Measurements from ENCODE around the gene PDGFB. TPM values are rescaled to one million over a fixed set of nuclear protein-coding genes. Genes with fewer than 3 reads are reported as not detected.

The PDGFB gene
- total RNA-seq (10 to 100 TPM in 2 of 5 donors, 1 to 10 TPM in 3; 2.9 to 18.3 (median 4.6) TPM), total RNA-seq (0.44 to 53.0 (median 3.5) reads per million in 29 experiments)
- 10.0 TPM for total RNA-seq (2013)

DNA sequence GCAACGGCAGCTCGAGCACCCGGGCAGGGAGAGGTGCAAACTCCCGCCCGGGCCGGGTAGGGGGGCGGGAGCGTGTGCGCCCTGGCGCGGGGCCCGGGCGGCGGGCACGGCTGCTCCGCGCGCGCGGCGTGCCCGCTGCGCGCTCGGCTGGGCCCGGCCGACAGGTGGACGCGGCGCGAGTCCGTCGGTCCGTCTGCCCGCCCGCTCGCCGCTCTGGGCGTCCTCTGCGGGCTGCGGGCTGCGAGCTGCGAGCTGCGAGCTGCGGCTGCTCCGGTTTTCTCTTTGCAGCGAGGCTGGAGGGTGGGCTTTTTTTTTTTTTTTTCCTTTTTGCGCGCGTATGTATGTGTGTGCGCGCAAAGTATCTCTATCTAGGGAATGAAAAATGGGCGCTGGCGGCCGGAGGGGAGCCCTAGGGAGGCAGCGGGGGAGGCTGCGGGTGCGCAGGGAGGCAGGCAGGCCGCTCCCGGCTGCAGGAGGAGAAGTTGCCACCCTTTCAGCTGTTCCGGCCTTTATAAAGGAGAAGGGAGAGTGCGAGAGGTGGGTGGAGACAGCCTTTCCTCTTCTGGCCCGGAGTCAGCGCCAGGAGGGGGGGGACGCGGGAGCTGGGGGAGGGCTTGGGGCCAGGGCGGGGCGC is at the start of gene PDGFB:
Gene PDGFB (minus strand): TSS at position 487 of the 634 bp plus-strand sequence. CDS start 1,019 bp downstream, outside the sequence.
- no peaks in the 10 kb centered on the region for H3K9me3 ChIP-seq
- under 1% methylated on average over 60 of the region's 68 CpGs for WGBS (ENCODE audit: insufficient coverage)
- H3K36me3 Mint-ChIP-seq, result no peaks in the 10 kb centered on the region
- H3K36me3 ChIP-seq (ENCODE audit: control insufficient read depth in 2 of 2, extremely low read depth in 1 of 2, insufficient read depth in 1 of 2, low read length in 1 of 2), result no peaks in the 10 kb centered on the region
- peak within 1 kb of the TSS; percentile 85 to 91 (median 89) for H3K4me3 Mint-ChIP-seq
- peaks cover 10 to 25% of the 10 kb centered on the region in 2 donors for H3K27me3 Mint-ChIP-seq
- ATAC-seq (replicated peaks in 1 of 4), result no peak
- peaks cover 24 to 54% of the 10 kb centered on the region in 2 experiments for H3K4me1 ChIP-seq (ENCODE audit: control insufficient read depth in 1 of 2, extremely low read depth in 1 of 2, insufficient read depth in 2 of 2, low read length in 2 of 2)
- H3K27ac ChIP-seq (ENCODE audit: low read length), result no peak within 1 kb of the TSS
- peaks cover 36 to 52% (median 42%) of the 10 kb centered on the region in 3 donors for H3K4me1 Mint-ChIP-seq
- CTCF ChIA-PET, result interaction anchor here in 1 of 2 donors (0.6 kb wide), 1 partner anchor 230 kb away, joined by 7 read pairs; no protein-coding TSS in a partner anchor
- peak within 1 kb of the TSS; percentile 74 to 76 for H3K4me3 ChIP-seq (ENCODE audit: control insufficient read depth in 1 of 2, extremely low read depth in 1 of 2, low read length in 1 of 2)
- no peaks in the 10 kb centered on the region for H3K9me3 Mint-ChIP-seq
- peak in 2 of 35 experiments; percentile 21 to 43 for DNase-seq
- peak within 1 kb of the TSS; percentile 68 to 80 for H3K27ac Mint-ChIP-seq
- peaks cover 10 to 47% of the 10 kb centered on the region in 2 experiments for H3K27me3 ChIP-seq (replicated peaks in 1 of 2; ENCODE audit: control insufficient read depth in 2 of 2, extremely low read depth in 1 of 2, insufficient read depth in 2 of 2, low read length in 1 of 2)
- POLR2A ChIA-PET, result no interaction called here

DNA sequence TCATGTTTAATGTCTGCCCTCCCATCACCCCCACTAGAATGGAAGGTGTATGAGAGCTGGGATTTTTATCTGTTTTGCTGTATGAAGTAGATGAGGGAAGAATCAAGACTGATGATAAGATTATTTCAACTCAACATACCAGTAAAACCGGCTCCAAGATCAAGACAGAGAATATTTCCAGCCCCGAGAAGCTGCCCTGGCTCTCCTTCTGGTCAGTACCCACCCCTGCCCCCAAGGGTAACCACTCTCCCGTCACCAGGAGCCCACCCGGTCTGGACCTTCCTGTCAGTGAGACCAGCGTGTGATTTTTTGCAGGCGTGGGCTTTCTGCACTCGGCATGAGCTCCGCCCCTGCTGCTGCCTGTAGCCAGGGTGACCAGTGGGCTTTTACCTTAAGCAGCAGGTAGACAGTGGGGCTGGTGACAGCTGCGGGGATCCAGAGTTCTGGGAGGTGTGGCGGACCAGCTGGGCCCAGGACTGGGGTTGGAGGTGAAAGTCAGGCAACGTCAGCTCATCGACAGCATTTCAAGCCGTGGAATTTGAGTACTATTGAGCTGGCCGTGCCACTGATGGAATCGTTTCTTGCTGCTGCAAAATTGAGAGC is 49.1 kb upstream of the PDGFB start:
- H3K4me3 Mint-ChIP-seq, result no peak overlapping the region
- peaks cover 0 to 3% of the 10 kb centered on the region in 2 experiments for H3K4me1 ChIP-seq (ENCODE audit: control insufficient read depth in 1 of 2, extremely low read depth in 1 of 2, insufficient read depth in 2 of 2, low read length in 2 of 2)
- no peak overlapping the region for H3K27ac Mint-ChIP-seq
- H3K27me3 ChIP-seq (replicated peaks in 1 of 2; ENCODE audit: control insufficient read depth in 2 of 2, extremely low read depth in 1 of 2, insufficient read depth in 2 of 2, low read length in 1 of 2), result peaks cover 0 to 47% of the 10 kb centered on the region in 2 experiments
- no peaks in the 10 kb centered on the region for H3K9me3 ChIP-seq
- H3K9me3 Mint-ChIP-seq, result no peaks in the 10 kb centered on the region
- no peaks in the 10 kb centered on the region for H3K4me1 Mint-ChIP-seq
- peaks cover 5 to 13% of the 10 kb centered on the region in 2 donors for H3K27me3 Mint-ChIP-seq
- H3K27ac ChIP-seq (ENCODE audit: low read length), result no peak overlapping the region
- ChIA-PET POLR2A (no interaction called here), CTCF (interaction anchor here in 1 of 2 donors (0.5 kb wide), 1 partner anchor 158 kb away, joined by 3 read pairs; no protein-coding TSS in a partner anchor)
- ATAC-seq (replicated peaks in 1 of 4), result no peak
- no peaks in the 10 kb centered on the region for H3K36me3 ChIP-seq (ENCODE audit: control insufficient read depth in 2 of 2, extremely low read depth in 1 of 2, insufficient read depth in 1 of 2, low read length in 1 of 2)
- no peak for DNase-seq
- no peak overlapping the region for H3K4me3 ChIP-seq (ENCODE audit: control insufficient read depth in 1 of 2, extremely low read depth in 1 of 2, low read length in 1 of 2)
- WGBS (ENCODE audit: insufficient coverage), result 74% methylated on average over 9 of the region's 15 CpGs
- H3K36me3 Mint-ChIP-seq, result no peaks in the 10 kb centered on the region

DNA sequence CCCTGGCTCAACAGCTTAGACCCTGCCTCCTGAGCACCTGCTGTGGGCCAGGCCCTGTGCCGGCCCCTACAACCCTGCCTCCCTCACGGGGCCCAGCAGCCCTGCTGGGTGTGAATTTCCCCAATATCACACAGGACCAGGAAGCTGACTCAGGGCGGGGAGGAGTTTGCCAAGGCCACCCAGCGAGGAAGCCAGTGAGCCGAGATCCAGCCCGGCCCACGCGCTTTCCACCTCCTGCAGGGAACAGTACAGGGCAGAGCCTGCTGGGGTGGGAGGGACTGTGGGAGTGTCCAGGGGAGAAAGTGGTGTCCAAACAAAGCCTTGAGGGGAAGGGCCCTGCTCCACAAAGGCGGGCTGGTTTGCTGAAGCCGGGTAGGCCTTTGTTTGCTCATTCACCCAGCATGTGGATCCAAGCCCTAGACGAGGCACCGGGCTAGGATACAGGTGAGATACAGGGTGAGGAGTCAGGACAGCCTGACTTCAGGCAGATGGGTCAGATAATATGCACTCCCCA is 47.8 kb upstream of the PDGFB start:
- ChIA-PET CTCF (no interaction called here), POLR2A (no interaction called here)
- Histone ChIP-seq H3K4me3 (ENCODE audit: control insufficient read depth in 1 of 2, extremely low read depth in 1 of 2, low read length in 1 of 2) (no peak overlapping the region), H3K9me3 (no peaks in the 10 kb centered on the region), H3K27ac (ENCODE audit: low read length) (no peak overlapping the region), H3K36me3 (ENCODE audit: control insufficient read depth in 2 of 2, extremely low read depth in 1 of 2, insufficient read depth in 1 of 2, low read length in 1 of 2) (no peaks in the 10 kb centered on the region), H3K4me1 (ENCODE audit: control insufficient read depth in 1 of 2, extremely low read depth in 1 of 2, insufficient read depth in 2 of 2, low read length in 2 of 2) (peaks cover 0 to 3% of the 10 kb centered on the region in 2 experiments), H3K27me3 (replicated peaks in 1 of 2; ENCODE audit: control insufficient read depth in 2 of 2, extremely low read depth in 1 of 2, insufficient read depth in 2 of 2, low read length in 1 of 2) (peaks cover 0 to 38% of the 10 kb centered on the region in 2 experiments)
- Mint-ChIP-seq H3K36me3 (no peaks in the 10 kb centered on the region), H3K4me1 (peaks cover 0 to 1% (median 0%) of the 10 kb centered on the region in 3 donors), H3K4me3 (no peak overlapping the region), H3K27ac (no peak overlapping the region), H3K27me3 (peaks cover 0 to 7% of the 10 kb centered on the region in 2 donors), H3K9me3 (no peaks in the 10 kb centered on the region)
- peak in 1 of 35 experiments; percentile 42 for DNase-seq
- ATAC-seq (replicated peaks in 1 of 4), result no peak
- 80% methylated on average over 5 of the region's 12 CpGs for WGBS (ENCODE audit: insufficient coverage)

DNA sequence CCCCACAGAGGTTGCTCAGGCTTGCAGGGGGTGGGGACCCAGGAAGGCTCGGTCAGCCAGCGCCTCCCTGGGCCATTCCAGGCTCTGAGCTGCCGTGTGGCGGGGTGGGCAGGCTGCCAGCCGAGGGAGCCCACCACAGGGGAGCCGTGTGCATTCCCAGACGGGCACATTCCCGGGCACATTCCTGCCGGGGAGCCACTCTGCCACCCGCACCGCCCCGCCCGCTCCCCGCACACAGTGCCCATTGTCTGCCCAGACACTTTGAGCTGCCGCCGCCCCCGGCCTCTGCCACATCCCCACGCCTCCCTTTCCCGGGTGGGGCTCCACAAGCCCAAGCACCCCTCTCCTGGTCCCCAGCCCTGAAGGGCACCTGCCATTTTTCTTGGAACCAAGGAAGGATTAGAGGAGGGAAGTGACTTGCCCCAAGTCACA is 47.3 kb upstream of the PDGFB start:
- no peaks in the 10 kb centered on the region for H3K36me3 Mint-ChIP-seq
- H3K27me3 Mint-ChIP-seq, result peaks cover 0 to 7% of the 10 kb centered on the region in 2 donors
- no peaks in the 10 kb centered on the region for H3K9me3 ChIP-seq
- 91% methylated on average over 16 of the region's 19 CpGs for WGBS (ENCODE audit: insufficient coverage)
- no peaks in the 10 kb centered on the region for H3K36me3 ChIP-seq (ENCODE audit: control insufficient read depth in 2 of 2, extremely low read depth in 1 of 2, insufficient read depth in 1 of 2, low read length in 1 of 2)
- H3K27ac ChIP-seq (ENCODE audit: low read length), result no peak overlapping the region
- CTCF ChIA-PET, result no interaction called here
- no peak overlapping the region for H3K4me3 ChIP-seq (ENCODE audit: control insufficient read depth in 1 of 2, extremely low read depth in 1 of 2, low read length in 1 of 2)
- DNase-seq (no peak), ATAC-seq (replicated peaks in 1 of 4) (no peak)
- H3K27me3 ChIP-seq (replicated peaks in 1 of 2; ENCODE audit: control insufficient read depth in 2 of 2, extremely low read depth in 1 of 2, insufficient read depth in 2 of 2, low read length in 1 of 2), result peaks cover 0 to 32% of the 10 kb centered on the region in 2 experiments
- H3K4me1 Mint-ChIP-seq, result peaks cover 3 to 7% (median 5%) of the 10 kb centered on the region in 3 donors
- H3K4me1 ChIP-seq (ENCODE audit: control insufficient read depth in 1 of 2, extremely low read depth in 1 of 2, insufficient read depth in 2 of 2, low read length in 2 of 2), result no peaks in the 10 kb centered on the region
- H3K27ac Mint-ChIP-seq, result no peak overlapping the region
- no peak overlapping the region for H3K4me3 Mint-ChIP-seq
- no peaks in the 10 kb centered on the region for H3K9me3 Mint-ChIP-seq
- POLR2A ChIA-PET, result no interaction called here

DNA sequence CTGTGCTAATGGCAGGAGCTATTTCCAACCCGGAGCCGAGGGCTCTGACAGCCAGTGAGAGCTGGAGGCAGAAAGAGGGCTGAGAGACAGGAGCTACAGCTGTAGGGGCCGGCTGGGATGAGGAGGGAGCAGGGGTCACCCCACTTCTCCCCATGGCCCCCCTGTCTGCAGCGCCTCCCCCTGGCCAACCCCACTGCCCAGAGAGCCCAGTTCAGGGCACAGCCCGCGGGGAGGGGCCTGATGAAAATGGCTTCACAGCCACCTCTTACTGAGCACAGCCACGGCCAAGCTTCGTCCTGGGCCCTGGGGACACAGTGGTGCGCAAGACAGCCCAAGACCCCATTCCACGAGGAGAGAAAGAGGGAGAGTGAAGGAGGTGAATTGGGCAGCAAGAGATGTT is 46.7 kb upstream of the PDGFB start:
- CTCF ChIA-PET, result no interaction called here
- no peaks in the 10 kb centered on the region for H3K9me3 Mint-ChIP-seq
- Histone ChIP-seq H3K9me3 (no peaks in the 10 kb centered on the region), H3K27ac (ENCODE audit: low read length) (no peak overlapping the region), H3K4me3 (ENCODE audit: control insufficient read depth in 1 of 2, extremely low read depth in 1 of 2, low read length in 1 of 2) (no peak overlapping the region), H3K4me1 (ENCODE audit: control insufficient read depth in 1 of 2, extremely low read depth in 1 of 2, insufficient read depth in 2 of 2, low read length in 2 of 2) (no peaks in the 10 kb centered on the region), H3K27me3 (replicated peaks in 1 of 2; ENCODE audit: control insufficient read depth in 2 of 2, extremely low read depth in 1 of 2, insufficient read depth in 2 of 2, low read length in 1 of 2) (peaks cover 0 to 28% of the 10 kb centered on the region in 2 experiments), H3K36me3 (ENCODE audit: control insufficient read depth in 2 of 2, extremely low read depth in 1 of 2, insufficient read depth in 1 of 2, low read length in 1 of 2) (no peaks in the 10 kb centered on the region)
- H3K4me3 Mint-ChIP-seq, result no peak overlapping the region
- no peaks in the 10 kb centered on the region for H3K36me3 Mint-ChIP-seq
- H3K27ac Mint-ChIP-seq, result no peak overlapping the region
- POLR2A ChIA-PET, result no interaction called here
- WGBS (ENCODE audit: insufficient coverage), result no CpG with 5 or more reads among the region's 10 CpGs
- peaks cover 6 to 9% (median 9%) of the 10 kb centered on the region in 3 donors for H3K4me1 Mint-ChIP-seq
- DNase-seq (no peak), ATAC-seq (replicated peaks in 1 of 4) (no peak)
- peaks cover 0 to 5% of the 10 kb centered on the region in 2 donors for H3K27me3 Mint-ChIP-seq

DNA sequence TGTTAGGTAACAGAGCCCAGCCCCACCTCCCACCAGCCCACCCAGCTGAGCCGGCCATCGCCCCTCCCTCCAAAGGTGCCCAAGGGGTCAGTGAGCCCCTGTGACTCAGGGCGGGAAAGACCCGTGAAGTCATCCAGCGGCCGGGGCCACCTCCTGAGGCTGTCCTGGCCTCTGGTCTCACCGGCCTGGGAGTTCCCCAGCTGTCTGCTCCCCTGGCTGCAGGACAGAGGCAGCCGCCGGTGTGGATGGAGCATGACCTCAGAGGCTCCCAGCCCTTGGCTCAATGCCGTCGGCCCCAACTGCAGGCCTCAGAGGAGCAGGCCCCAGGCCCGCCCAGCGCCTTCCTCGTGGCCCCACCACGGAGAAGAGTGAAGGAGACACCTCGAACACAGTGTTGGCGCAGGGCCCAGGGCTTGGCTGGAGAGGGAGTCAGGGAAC is 46.0 kb upstream of the PDGFB start:
- H3K27me3 ChIP-seq (replicated peaks in 1 of 2; ENCODE audit: control insufficient read depth in 2 of 2, extremely low read depth in 1 of 2, insufficient read depth in 2 of 2, low read length in 1 of 2), result peaks cover 0 to 33% of the 10 kb centered on the region in 2 experiments
- CTCF ChIA-PET, result no interaction called here
- ATAC-seq (replicated peaks in 1 of 4), result no peak
- Mint-ChIP-seq H3K27me3 (peaks cover 0 to 4% of the 10 kb centered on the region in 2 donors), H3K36me3 (no peaks in the 10 kb centered on the region), H3K4me3 (no peak overlapping the region), H3K9me3 (no peaks in the 10 kb centered on the region), H3K27ac (no peak overlapping the region), H3K4me1 (peaks cover 6 to 9% (median 9%) of the 10 kb centered on the region in 3 donors)
- DNase-seq, result no peak
- no peaks in the 10 kb centered on the region for H3K4me1 ChIP-seq (ENCODE audit: control insufficient read depth in 1 of 2, extremely low read depth in 1 of 2, insufficient read depth in 2 of 2, low read length in 2 of 2)
- H3K9me3 ChIP-seq, result no peaks in the 10 kb centered on the region
- no peak overlapping the region for H3K27ac ChIP-seq (ENCODE audit: low read length)
- WGBS (ENCODE audit: insufficient coverage), result 82% methylated on average over 15 of the region's 17 CpGs
- no peaks in the 10 kb centered on the region for H3K36me3 ChIP-seq (ENCODE audit: control insufficient read depth in 2 of 2, extremely low read depth in 1 of 2, insufficient read depth in 1 of 2, low read length in 1 of 2)
- POLR2A ChIA-PET, result no interaction called here
- H3K4me3 ChIP-seq (ENCODE audit: control insufficient read depth in 1 of 2, extremely low read depth in 1 of 2, low read length in 1 of 2), result no peak overlapping the region

Measured in T-cell (primary cell).